Uterus (tissue), 4 donors: ENCODE results near the gene RABL2B. TPM values are rescaled to one million over a fixed set of nuclear protein-coding genes. Genes with fewer than 3 reads are reported as not detected.
A peak's percentile ranks its signal among the peaks of the same experiment; 100 is the strongest.
"Not testable (repeated sequence)": the region's sequence is repeated elsewhere in the genome, so short reads cannot be mapped to it uniquely, and the experiment has no call there.

Experiments used
- DNase-seq, 2 donors: peaks; one replicate each; pipeline ENCODE4 v3.0.0-alpha.2; 2019 to 2020
- H3K27ac ChIP-seq, 2 donors: fragments of 200-600 bp; sonication (generic); 1 replicate in 1 of 2; 2 replicates in 1 of 2; pipeline ENCODE4 v1.5.1; 2016 to 2018
- H3K27me3 ChIP-seq, 2 donors: fragments of 200-600 bp; sonication (generic); one replicate each; pipeline ENCODE4 v1.5.1; 2018 to 2019; ENCODE audit warnings: control low read depth in 1 of 2
- H3K36me3 ChIP-seq, 2 donors: fragments of 200-600 bp; sonication (generic); one replicate each; pipeline ENCODE4 v1.5.1; 2019; ENCODE audit warnings: control low read depth in 1 of 2
- H3K4me1 ChIP-seq, 2 donors: fragments of 200-600 bp; sonication (generic); one replicate each; pipeline ENCODE4 v1.5.1; 2018 to 2019; ENCODE audit warnings: control low read depth in 1 of 2
- H3K4me3 ChIP-seq, 2 donors: fragments of 200-600 bp; sonication (generic); 1 replicate in 1 of 2; 2 replicates in 1 of 2; pipeline ENCODE4 v1.5.1; 2018 to 2019; ENCODE audit warnings: mild to moderate bottlenecking in 1 of 2
- H3K9me3 ChIP-seq, 2 donors: fragments of 200-600 bp; sonication (generic); one replicate each; pipeline ENCODE4 v1.5.1; 2019; ENCODE audit warnings: control low read depth in 1 of 2
- CTCF ChIP-seq, 4 experiments: fragments of 200-600 bp in 2 of 4; fragments of 450-650 bp in 2 of 4; sonication (generic) in 2 of 4; IDR thresholded peaks; one replicate each; pipeline ENCODE4 v1.5.1; 2016 to 2019; ENCODE audit warnings: antibody characterized with exemption in 4 of 4, mild to moderate bottlenecking in 2 of 4, moderate library complexity in 1 of 4
- POLR2A ChIP-seq, 2 donors: fragments of 450-650 bp; IDR thresholded peaks; one replicate each; pipeline ENCODE4 v1.6.1; 2016; ENCODE audit warnings: antibody characterized with exemption in 2 of 2, mild to moderate bottlenecking in 1 of 2, moderate library complexity in 1 of 2
- intact Hi-C: fragments of 100-400 bp; cut with DNase I; formaldehyde crosslinking; loops from one replicate; pipeline ENCODE4 v1.15.1; 2023; ENCODE audit warnings: low total_unique reads
- total RNA-seq, 4 donors: library from RNA; depleted of rRNA in 3 of 4; stranded (reverse); fragments of >200 nt in 3 of 4; gene quantifications; one replicate each; pipeline versions ENCODE4 v1.1.0 to v1.2.4, GENCODE V29; 2014 to 2023
- donor health status: DM: yes; HTN: yes; CAD: no.

RABL2B gene
- total RNA-seq: 10 to 100 TPM in 2 of 4 donors, 1 to 10 TPM in 2; 1.2 to 38.5 (median 11.5) TPM

- intact Hi-C loops, H3K9me3 ChIP-seq, H3K27me3 ChIP-seq, H3K4me1 ChIP-seq, H3K36me3 ChIP-seq: not testable (repeated sequence)
- H3K27ac ChIP-seq: peak within 1 kb of the TSS in 1 of 2 donors; percentile 52
- H3K4me3 ChIP-seq: peak within 1 kb of the TSS; percentile 47 to 54
- DNase-seq: peak; percentile 82 to 90
- TF ChIP-seq POLR2A (IDR thresholded peaks at IDR 0.05): peak in 1 of 2 donors; percentile 60
Observed at GRCh38 chr22:50783033-50783879, at the start of gene RABL2B. Gene RABL2B, minus strand, starts transcription at chr22:50783636. Its CDS starts 1,342 bp downstream, at chr22:50782294.

GRCh38 chr22:50786936-50787335 lies 3.5 kb upstream of the RABL2B start:
- intact Hi-C loops, H3K27me3 ChIP-seq, DNase-seq, H3K4me3 ChIP-seq, H3K9me3 ChIP-seq, H3K27ac ChIP-seq, H3K4me1 ChIP-seq, H3K36me3 ChIP-seq: not testable (repeated sequence)

- H3K36me3 ChIP-seq, H3K4me1 ChIP-seq, H3K27me3 ChIP-seq, intact Hi-C loops, H3K27ac ChIP-seq, H3K4me3 ChIP-seq, H3K9me3 ChIP-seq, DNase-seq: not testable (repeated sequence)
Observed at GRCh38 chr22:50785289-50785688, 1.9 kb upstream of the RABL2B start.

GRCh38 chr22:50783880-50784276 lies 442 bp upstream of the RABL2B start:
- H3K4me1 ChIP-seq, H3K27me3 ChIP-seq, intact Hi-C loops, H3K9me3 ChIP-seq, H3K36me3 ChIP-seq, DNase-seq: not testable (repeated sequence)
- Histone ChIP-seq H3K27ac (peak overlapping the region in 1 of 2 donors; percentile 52), H3K4me3 (peak overlapping the region; percentile 47 to 54)

- H3K27ac ChIP-seq, H3K4me1 ChIP-seq, H3K27me3 ChIP-seq, DNase-seq, intact Hi-C loops, H3K36me3 ChIP-seq, H3K9me3 ChIP-seq, H3K4me3 ChIP-seq: not testable (repeated sequence)
Observed at GRCh38 chr22:50782253-50782652, 1.2 kb downstream of the RABL2B start.

- H3K4me3 ChIP-seq, intact Hi-C loops, H3K9me3 ChIP-seq, H3K27me3 ChIP-seq, H3K4me1 ChIP-seq, H3K36me3 ChIP-seq, H3K27ac ChIP-seq, DNase-seq: not testable (repeated sequence)
Observed at GRCh38 chr22:50780244-50780643, 3.2 kb downstream of the RABL2B start.

- H3K4me3 ChIP-seq, H3K27ac ChIP-seq, intact Hi-C loops, H3K4me1 ChIP-seq, DNase-seq, H3K9me3 ChIP-seq, H3K27me3 ChIP-seq, H3K36me3 ChIP-seq: not testable (repeated sequence)
Observed at GRCh38 chr22:50777631-50778030, 5.8 kb downstream of the RABL2B start.

GRCh38 chr22:50775132-50775531 lies 8.3 kb downstream of the RABL2B start:
- intact Hi-C loops, DNase-seq, H3K27me3 ChIP-seq, H3K4me3 ChIP-seq, H3K36me3 ChIP-seq, H3K27ac ChIP-seq, H3K4me1 ChIP-seq, H3K9me3 ChIP-seq: not testable (repeated sequence)
- TF ChIP-seq CTCF (IDR thresholded peaks at IDR 0.05): peak in 2 of 4 experiments; percentile 25 to 27

- H3K27ac ChIP-seq, H3K4me3 ChIP-seq, H3K9me3 ChIP-seq, DNase-seq, H3K36me3 ChIP-seq, intact Hi-C loops, H3K27me3 ChIP-seq, H3K4me1 ChIP-seq: not testable (repeated sequence)
Observed at GRCh38 chr22:50764288-50764687, 19.1 kb downstream of the RABL2B start.

- H3K27me3 ChIP-seq, intact Hi-C loops, H3K4me3 ChIP-seq, H3K27ac ChIP-seq, H3K4me1 ChIP-seq, DNase-seq, H3K36me3 ChIP-seq, H3K9me3 ChIP-seq: not testable (repeated sequence)
Observed at GRCh38 chr22:50761829-50762228, 21.6 kb downstream of the RABL2B start.

GRCh38 chr22:50759597-50760341 lies 23.7 kb downstream of the RABL2B start:
- H3K27me3 ChIP-seq, H3K4me1 ChIP-seq, H3K4me3 ChIP-seq, intact Hi-C loops, H3K27ac ChIP-seq, H3K9me3 ChIP-seq, H3K36me3 ChIP-seq, DNase-seq: not testable (repeated sequence)
